GM23338 (cell line): ENCODE data around the gene EPPIN. TPM values are rescaled to one million over a fixed set of nuclear protein-coding genes. Genes with fewer than 3 reads are reported as not detected.
A peak's percentile ranks its signal among the peaks of the same experiment; 100 is the strongest.

Source experiments
- ATAC-seq: fragments of 200-7000 bp; cut with Tn5 transposase; 3 replicates; pipeline ENCODE4 v1.9.1; 2020
- DNase-seq: peaks from one replicate; pipeline ENCODE4 v3.0.0-alpha.2; 2015; ENCODE audit warnings: low spot score
- H2AFZ ChIP-seq: fragments of 200-600 bp; sonication (generic); 2 replicates; pipeline ENCODE4 v1.8.0; 2016; ENCODE audit warnings: antibody characterized with exemption, mild to moderate bottlenecking, moderate library complexity
- H3F3A ChIP-seq: fragments of 200-600 bp; sonication (generic); replicated peaks from 2 replicates; pipeline ENCODE4 v1.8.0; 2017; ENCODE audit warnings: antibody characterized with exemption, mixed run types, low read depth
- H3K27ac ChIP-seq: fragments of 200-600 bp; sonication (generic); 2 replicates; pipeline ENCODE4 v1.6.1; 2016; ENCODE audit warnings: low read depth
- H3K27me3 ChIP-seq: fragments of 200-600 bp; sonication (generic); 2 replicates; pipeline ENCODE4 v1.8.0; 2016; ENCODE audit warnings: mild to moderate bottlenecking, mixed run types, moderate library complexity; ENCODE audit not compliant: insufficient read depth
- H3K36me3 ChIP-seq: fragments of 200-600 bp; sonication (generic); 2 replicates; pipeline ENCODE4 v1.8.0; 2016; ENCODE audit warnings: mild to moderate bottlenecking; ENCODE audit not compliant: insufficient read depth
- H3K4me1 ChIP-seq: fragments of 200-600 bp; sonication (generic); 2 replicates; pipeline ENCODE4 v1.8.0; 2016; ENCODE audit warnings: mild to moderate bottlenecking, moderate library complexity; ENCODE audit not compliant: insufficient read depth
- H3K4me2 ChIP-seq: fragments of 200-600 bp; sonication (generic); 2 replicates; pipeline ENCODE4 v1.7.1; 2017; ENCODE audit warnings: mixed run types
- H3K4me3 ChIP-seq: fragments of 200-600 bp; sonication (generic); 2 replicates; pipeline ENCODE4 v1.6.1; 2016; ENCODE audit warnings: mixed run types
- H3K79me2 ChIP-seq: fragments of 200-600 bp; sonication (generic); replicated peaks from 2 replicates; pipeline ENCODE4 v1.8.0; 2017; ENCODE audit warnings: mild to moderate bottlenecking; ENCODE audit not compliant: insufficient read depth
- H3K9me2 ChIP-seq: fragments of 200-600 bp; sonication (generic); 2 replicates; pipeline ENCODE4 v1.8.0; 2017; ENCODE audit not compliant: insufficient read depth
- H4K20me1 ChIP-seq: fragments of 200-600 bp; sonication (generic); replicated peaks from 2 replicates; pipeline ENCODE4 v1.8.0; 2017; ENCODE audit warnings: mild to moderate bottlenecking; ENCODE audit not compliant: insufficient read depth
- H3K27ac Mint-ChIP-seq: 2 replicates; pipeline ENCODE4 v1.8.0; 2020; ENCODE audit warnings: inconsistent platforms, mild to moderate bottlenecking, moderate library complexity, mixed read lengths
- H3K27me3 Mint-ChIP-seq: 3 replicates; pipeline ENCODE4 v1.8.0; 2022; ENCODE audit warnings: low read depth, mild to moderate bottlenecking, moderate library complexity, mixed read lengths, inconsistent platforms; ENCODE audit not compliant: insufficient read depth, poor library complexity
- H3K36me3 Mint-ChIP-seq: 3 replicates; pipeline ENCODE4 v1.8.0; 2021; ENCODE audit warnings: low read depth, mild to moderate bottlenecking, inconsistent platforms, moderate library complexity, mixed read lengths
- H3K4me1 Mint-ChIP-seq: 3 replicates; pipeline ENCODE4 v1.8.0; 2020; ENCODE audit warnings: mild to moderate bottlenecking, inconsistent platforms, mixed read lengths
- H3K4me3 Mint-ChIP-seq: 3 replicates; pipeline ENCODE4 v1.8.0; 2021; ENCODE audit warnings: moderate library complexity, mild to moderate bottlenecking, inconsistent platforms, mixed read lengths
- H3K9me3 Mint-ChIP-seq: 3 replicates; pipeline ENCODE4 v1.8.0; 2020; ENCODE audit warnings: moderate library complexity, mild to moderate bottlenecking, inconsistent platforms, mixed read lengths
- CREB1 ChIP-seq: fragments of 250-450 bp; sonication (Bioruptor Pico); IDR thresholded peaks from 2 replicates; pipeline ENCODE4 v1.5.0; 2020; ENCODE audit warnings: low read depth, mild to moderate bottlenecking, moderate library complexity
- CTCF ChIP-seq, 2 experiments: fragments of 200-600 bp in 1 of 2; sonication (generic) in 1 of 2; conservative IDR thresholded peaks; 2 replicates each; pipeline versions ENCODE4 v1.5.1 to v1.6.1; 2016 to 2017; ENCODE audit warnings: antibody characterized with exemption in 2 of 2, low read depth in 2 of 2, mild to moderate bottlenecking in 2 of 2, moderate library complexity in 1 of 2
- EZH2 ChIP-seq: fragments of 200-600 bp; sonication (generic); IDR thresholded peaks from one replicate; pipeline ENCODE4 v1.8.0; 2017; ENCODE audit warnings: antibody characterized with exemption, mild to moderate bottlenecking, low read depth; ENCODE audit not compliant: unreplicated experiment
- EZH2phosphoT487 ChIP-seq: fragments of 200-600 bp; sonication (generic); IDR thresholded peaks from one replicate; pipeline ENCODE4 v1.8.1; 2018; ENCODE audit warnings: antibody characterized with exemption; ENCODE audit not compliant: unreplicated experiment
- JUNB ChIP-seq: IDR thresholded peaks from one replicate; pipeline ENCODE4 v1.6.1; 2016; ENCODE audit warnings: antibody characterized with exemption; ENCODE audit not compliant: unreplicated experiment
- NANOG ChIP-seq: IDR thresholded peaks from 2 replicates; pipeline ENCODE4 v1.6.1; 2016; ENCODE audit warnings: antibody characterized with exemption, borderline replicate concordance
- POLR2AphosphoS5 ChIP-seq: IDR thresholded peaks from 2 replicates; pipeline ENCODE4 v1.6.1; 2016; ENCODE audit warnings: antibody characterized with exemption, low read depth
- REST ChIP-seq: IDR thresholded peaks from one replicate; pipeline ENCODE4 v1.6.1; 2018; ENCODE audit warnings: antibody characterized with exemption; ENCODE audit not compliant: unreplicated experiment
- ZNF114 ChIP-seq: fragments of 250-450 bp; sonication (Bioruptor Pico); IDR thresholded peaks from 2 replicates; pipeline ENCODE4 v1.5.0; 2020; ENCODE audit warnings: mild to moderate bottlenecking, moderate library complexity
- ZNF331 ChIP-seq: fragments of 250-450 bp; sonication (Bioruptor Pico); IDR thresholded peaks from 2 replicates; pipeline ENCODE4 v1.5.0; 2020; ENCODE audit warnings: low read depth, mild to moderate bottlenecking, moderate library complexity
- polyA plus RNA-seq: library from polyadenylated mRNA; unstranded; fragments of >200 nt; fragmentation: Nextera tagmentation; extraction: Ambion mirVana; gene quantifications from 2 replicates; pipeline ENCODE4 v1.2.1, GENCODE V29; 2016
- total RNA-seq: library from RNA; depleted of rRNA; stranded (reverse); fragments of >200 nt; shearing (Covaris generic); gene quantifications from 2 replicates; pipeline ENCODE4 v1.2.3, GENCODE V29; 2014

The EPPIN gene
- total and polyA plus RNA-seq, 2 experiments from 2014 or later = 0.78 TPM; not detected in 1

- no peaks in the 10 kb centered on the region; the same call in 2 of the 3 replicates for H3K9me3 Mint-ChIP-seq
- H3K4me1 Mint-ChIP-seq = peaks cover 8% of the 10 kb centered on the region; the same call in 2 of the 3 replicates
- Histone ChIP-seq H3K4me3 (no peak overlapping the region), H3F3A (no peaks in the 10 kb centered on the region), H3K4me1 (no peaks in the 10 kb centered on the region), H3K27me3 (no peaks in the 10 kb centered on the region), H3K79me2 (no peaks in the 10 kb centered on the region), H3K36me3 (no peaks in the 10 kb centered on the region), H4K20me1 (no peaks in the 10 kb centered on the region), H3K27ac (no peak overlapping the region), H2AFZ (0 out of 2 replicates have a peak overlapping the region, but pooled peaks have one; percentile 39), H3K9me2 (peaks cover 6% of the 10 kb centered on the region; the same call in 1 of the 2 replicates), H3K4me2 (no peak overlapping the region)
- H3K27me3 Mint-ChIP-seq = peaks cover 1% of the 10 kb centered on the region
- no peak for TF ChIP-seq JUNB
- H3K27ac Mint-ChIP-seq = no peak overlapping the region
- ATAC-seq = no peak
- H3K4me3 Mint-ChIP-seq = no peak overlapping the region
- no peak for DNase-seq
- no peaks in the 10 kb centered on the region; the same call in 2 of the 3 replicates for H3K36me3 Mint-ChIP-seq
These were observed 1.9 kb downstream of the EPPIN start for GRCh38 chr20:45545351-45545750.

GRCh38 chr20:45539382-45539781 is 7.8 kb downstream of the EPPIN start, which contains the start of gene WFDC6:
Gene WFDC6 (minus strand): TSS chr20:45539482. CDS start chr20:45539407, 75 bp downstream.
- ATAC-seq = no peak
- H3K9me3 Mint-ChIP-seq = no peaks in the 10 kb centered on the region
- H3K27ac Mint-ChIP-seq = no peak within 1 kb of the TSS
- no peak within 1 kb of the TSS for H3K4me2 ChIP-seq
- no peak within 1 kb of the TSS for H2AFZ ChIP-seq
- no peaks in the 10 kb centered on the region for H3K27me3 Mint-ChIP-seq
- no peaks in the 10 kb centered on the region for H3K27me3 ChIP-seq
- H3K9me2 ChIP-seq = peaks cover 6% of the 10 kb centered on the region; the same call in 1 of the 2 replicates
- H3K4me1 Mint-ChIP-seq = no peaks in the 10 kb centered on the region; the same call in 2 of the 3 replicates
- DNase-seq = no peak
- H3K4me3 ChIP-seq = no peak within 1 kb of the TSS
- TF ChIP-seq EZH2 = no peak
- TF ChIP-seq NANOG = no peak
- no peak for TF ChIP-seq POLR2AphosphoS5
- TF ChIP-seq ZNF114 (CRISPR knock-in tag) = no peak
- TF ChIP-seq CREB1 (CRISPR knock-in tag) = no peak
- no peak for TF ChIP-seq REST
- TF ChIP-seq CTCF (conservative IDR thresholded peaks at IDR 0.05; ENCODE audit: low read depth in 2 of 2) = no peak
- TF ChIP-seq ZNF331 (CRISPR knock-in tag) = no peak
- no peak for TF ChIP-seq EZH2phosphoT487
- no peak within 1 kb of the TSS for H3K27ac ChIP-seq
- no peaks in the 10 kb centered on the region for H3K79me2 ChIP-seq
- no peaks in the 10 kb centered on the region for H3F3A ChIP-seq
- no peak within 1 kb of the TSS for H3K4me3 Mint-ChIP-seq
- H3K36me3 Mint-ChIP-seq = no peaks in the 10 kb centered on the region
- H3K36me3 ChIP-seq = no peaks in the 10 kb centered on the region
- H3K4me1 ChIP-seq = no peaks in the 10 kb centered on the region
- no peaks in the 10 kb centered on the region for H4K20me1 ChIP-seq
